Measurements from ENCODE around the gene LRRC63. TPM values are rescaled to one million over a fixed set of nuclear protein-coding genes. Genes with fewer than 3 reads are reported as not detected.

Gene LRRC63
- total RNA-seq, 1 donor from 2014 or later, result 0.49 TPM

DNA sequence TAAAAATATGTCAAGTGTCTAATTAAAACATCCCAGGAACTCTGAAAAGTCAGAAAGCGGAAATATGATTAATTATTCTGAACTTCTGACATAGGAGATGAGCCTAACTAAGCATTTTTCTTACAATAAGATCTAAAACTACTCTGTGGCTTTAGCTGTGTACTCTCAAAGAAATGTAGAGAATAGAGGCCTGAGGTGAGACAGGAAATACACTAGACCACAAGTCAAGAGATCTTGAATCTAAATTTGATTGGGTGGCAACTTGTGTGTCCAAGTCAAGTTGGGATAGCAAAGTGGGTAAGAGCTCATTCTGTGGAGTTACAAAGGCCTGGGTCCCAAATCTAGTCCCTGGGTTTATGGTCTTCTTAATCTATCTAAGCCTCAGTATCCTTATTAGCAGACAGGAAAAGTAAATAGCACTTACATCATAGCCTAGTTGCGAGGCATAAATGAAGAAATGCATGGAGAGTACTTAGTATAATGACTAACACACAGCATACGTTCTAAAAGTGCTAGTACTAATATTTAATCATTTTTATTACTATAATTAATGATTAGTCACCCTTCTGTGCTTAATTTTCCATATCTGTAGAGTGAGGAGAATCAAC, 9.4 kb upstream of the LRRC63 start:
- no peak for DNase-seq (ENCODE audit: extremely low spot score in 2 of 2)
- Histone ChIP-seq H3K27ac (no peak overlapping the region), H3K4me1 (no peaks in the 10 kb centered on the region), H3K4me3 (no peak overlapping the region), H3K9me3 (no peaks in the 10 kb centered on the region), H3K27me3 (no peaks in the 10 kb centered on the region), H3K36me3 (no peaks in the 10 kb centered on the region)
- intact Hi-C loops (cut with DNase I), result no loop called here
- TF ChIP-seq, protein P1, sequence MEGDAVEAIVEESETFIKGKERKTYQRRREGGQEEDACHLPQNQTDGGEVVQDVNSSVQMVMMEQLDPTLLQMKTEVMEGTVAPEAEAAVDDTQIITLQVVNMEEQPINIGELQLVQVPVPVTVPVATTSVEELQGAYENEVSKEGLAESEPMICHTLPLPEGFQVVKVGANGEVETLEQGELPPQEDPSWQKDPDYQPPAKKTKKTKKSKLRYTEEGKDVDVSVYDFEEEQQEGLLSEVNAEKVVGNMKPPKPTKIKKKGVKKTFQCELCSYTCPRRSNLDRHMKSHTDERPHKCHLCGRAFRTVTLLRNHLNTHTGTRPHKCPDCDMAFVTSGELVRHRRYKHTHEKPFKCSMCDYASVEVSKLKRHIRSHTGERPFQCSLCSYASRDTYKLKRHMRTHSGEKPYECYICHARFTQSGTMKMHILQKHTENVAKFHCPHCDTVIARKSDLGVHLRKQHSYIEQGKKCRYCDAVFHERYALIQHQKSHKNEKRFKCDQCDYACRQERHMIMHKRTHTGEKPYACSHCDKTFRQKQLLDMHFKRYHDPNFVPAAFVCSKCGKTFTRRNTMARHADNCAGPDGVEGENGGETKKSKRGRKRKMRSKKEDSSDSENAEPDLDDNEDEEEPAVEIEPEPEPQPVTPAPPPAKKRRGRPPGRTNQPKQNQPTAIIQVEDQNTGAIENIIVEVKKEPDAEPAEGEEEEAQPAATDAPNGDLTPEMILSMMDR (IDR thresholded peaks at IDR 0.05), result no peak
- no peak for TF ChIP-seq POLR2A (IDR thresholded peaks at IDR 0.05)
- TF ChIP-seq POLR2AphosphoS5 (IDR thresholded peaks at IDR 0.05; ENCODE audit: insufficient read depth in 1 of 2, low read depth in 1 of 2), result no peak

DNA sequence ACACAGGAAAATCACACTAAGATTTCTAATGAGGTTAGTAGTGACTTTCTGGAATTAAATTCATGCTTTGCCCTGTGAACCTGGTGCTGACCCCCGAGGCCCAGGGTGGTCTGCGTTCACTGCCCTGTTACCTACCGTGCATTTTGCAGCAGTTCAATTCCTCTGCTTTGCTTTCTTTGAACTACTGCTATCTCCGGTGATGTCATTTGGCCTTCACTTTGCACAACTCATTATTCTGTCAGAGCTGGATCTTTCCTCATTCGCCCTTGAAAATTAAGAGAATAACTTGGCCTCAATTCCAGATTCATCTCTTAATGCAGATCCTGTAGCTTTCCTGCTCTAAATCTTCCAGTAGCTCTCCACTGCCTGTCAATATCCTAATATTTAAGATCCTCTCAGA, 8.8 kb upstream of the LRRC63 start:
- Histone ChIP-seq H3K27ac (no peak overlapping the region), H3K9me3 (no peaks in the 10 kb centered on the region), H3K4me1 (no peaks in the 10 kb centered on the region), H3K27me3 (no peaks in the 10 kb centered on the region), H3K4me3 (no peak overlapping the region), H3K36me3 (no peaks in the 10 kb centered on the region)
- TF ChIP-seq, protein P1 (IDR thresholded peaks at IDR 0.05), result no peak
- TF ChIP-seq POLR2A (IDR thresholded peaks at IDR 0.05) (no peak), POLR2AphosphoS5 (IDR thresholded peaks at IDR 0.05; ENCODE audit: insufficient read depth in 1 of 2, low read depth in 1 of 2) (no peak)
- no peak for DNase-seq (ENCODE audit: extremely low spot score in 2 of 2)
- intact Hi-C loops (cut with DNase I), result no loop called here

DNA sequence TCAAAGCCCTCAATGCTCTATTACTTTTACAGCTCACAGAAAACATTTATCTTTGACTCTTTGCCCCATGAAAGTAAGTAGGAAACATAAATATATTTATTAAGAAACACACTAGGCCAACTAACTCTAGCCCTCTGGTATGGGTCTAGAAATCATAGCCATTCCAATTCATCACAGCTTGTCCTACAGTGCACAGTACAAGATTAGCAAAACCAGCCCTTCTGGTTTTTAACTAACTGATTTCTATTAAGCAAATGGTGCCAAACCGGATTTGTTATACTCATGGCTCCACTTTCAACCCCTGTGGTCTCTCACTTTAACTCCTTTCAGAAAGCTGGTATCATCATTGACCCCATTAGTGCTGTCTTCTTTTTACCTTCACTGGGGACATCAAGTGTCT, 5.6 kb upstream of the LRRC63 start:
- intact Hi-C loops (cut with DNase I), result no loop called here
- H3K36me3 ChIP-seq, result no peaks in the 10 kb centered on the region
- no peak for DNase-seq (ENCODE audit: extremely low spot score in 2 of 2)
- H3K4me3 ChIP-seq, result no peak overlapping the region
- no peak overlapping the region for H3K27ac ChIP-seq
- TF ChIP-seq, protein P1 (IDR thresholded peaks at IDR 0.05), result no peak
- TF ChIP-seq POLR2AphosphoS5 (IDR thresholded peaks at IDR 0.05; ENCODE audit: insufficient read depth in 1 of 2, low read depth in 1 of 2) (no peak), POLR2A (IDR thresholded peaks at IDR 0.05) (no peak)
- H3K4me1 ChIP-seq, result no peaks in the 10 kb centered on the region
- H3K9me3 ChIP-seq, result no peaks in the 10 kb centered on the region
- H3K27me3 ChIP-seq, result no peaks in the 10 kb centered on the region

DNA sequence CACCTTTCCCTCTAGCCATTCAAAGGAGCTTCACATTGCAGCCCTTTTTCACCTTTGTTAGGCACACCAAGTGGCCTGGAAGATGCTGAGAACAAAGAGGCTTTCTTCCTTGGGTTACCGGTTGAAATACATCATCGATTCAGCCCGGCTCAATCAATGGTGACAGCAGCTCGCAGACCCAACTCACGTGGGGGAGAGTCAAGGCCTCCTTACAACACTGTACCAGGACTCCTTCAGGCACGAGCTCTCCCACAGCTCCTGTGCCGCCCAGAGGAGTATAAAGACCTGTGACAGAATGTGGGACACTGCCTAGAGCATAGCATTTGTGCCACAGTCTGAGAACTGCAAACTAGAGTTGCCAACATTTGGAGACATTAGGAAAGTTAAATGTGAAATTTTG, 3.9 kb upstream of the LRRC63 start:
- no peaks in the 10 kb centered on the region for H3K36me3 ChIP-seq
- peaks cover 5% of the 10 kb centered on the region for H3K4me1 ChIP-seq
- no peaks in the 10 kb centered on the region for H3K27me3 ChIP-seq
- no peak overlapping the region for H3K27ac ChIP-seq
- no peak overlapping the region for H3K4me3 ChIP-seq
- TF ChIP-seq, protein P1 (IDR thresholded peaks at IDR 0.05), result no peak
- TF ChIP-seq POLR2A (IDR thresholded peaks at IDR 0.05) (no peak), POLR2AphosphoS5 (IDR thresholded peaks at IDR 0.05; ENCODE audit: insufficient read depth in 1 of 2, low read depth in 1 of 2) (no peak)
- no peak for DNase-seq (ENCODE audit: extremely low spot score in 2 of 2)
- no peaks in the 10 kb centered on the region for H3K9me3 ChIP-seq
- intact Hi-C loops (cut with DNase I), result no loop called here

DNA sequence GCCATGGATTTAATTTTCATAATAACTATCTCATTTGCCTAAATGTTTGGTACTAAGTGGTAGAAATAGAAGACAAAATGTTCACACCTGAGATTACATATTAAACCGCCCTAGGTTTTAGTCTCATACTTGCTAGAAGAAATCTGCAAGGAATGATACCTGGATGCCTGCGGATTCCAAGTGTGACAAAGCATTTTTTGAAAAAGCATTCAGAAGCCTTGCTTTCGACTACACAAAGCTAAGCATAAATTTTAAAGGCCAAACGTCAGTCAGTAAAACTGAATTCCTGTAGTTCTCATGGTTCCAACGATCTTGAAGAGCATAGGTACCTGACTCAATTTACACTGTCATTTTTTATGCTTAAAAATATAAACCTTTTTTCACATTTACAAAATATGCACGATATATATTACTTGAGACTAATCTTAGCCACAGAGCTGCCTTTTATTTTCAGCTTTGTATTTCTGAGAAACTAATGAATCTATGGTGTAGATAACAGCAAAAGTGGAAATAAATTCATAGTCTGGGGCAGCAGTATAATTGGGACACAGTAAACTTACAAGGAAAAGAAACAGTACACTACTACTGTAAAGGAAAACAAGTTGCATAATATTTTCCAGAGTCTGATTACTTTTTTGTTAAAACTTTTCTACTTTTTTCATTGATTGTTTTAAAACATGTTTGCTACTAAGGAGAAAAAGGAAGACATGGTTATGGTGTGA, 1.2 kb upstream of the LRRC63 start:
- intact Hi-C loops (cut with DNase I), result no loop called here
- H3K27ac ChIP-seq, result no peak overlapping the region

More for the DNA sequence above, 1.2 kb upstream of the LRRC63 start:
- DNase-seq (ENCODE audit: extremely low spot score in 2 of 2), result no peak
- peak overlapping the region in 1 of 2 donors; percentile 46 for H3K4me3 ChIP-seq
- TF ChIP-seq POLR2A (IDR thresholded peaks at IDR 0.05) (no peak), POLR2AphosphoS5 (IDR thresholded peaks at IDR 0.05; ENCODE audit: insufficient read depth in 1 of 2, low read depth in 1 of 2) (no peak)
- TF ChIP-seq, protein P1 (IDR thresholded peaks at IDR 0.05), result no peak
- no peaks in the 10 kb centered on the region for H3K9me3 ChIP-seq
- H3K36me3 ChIP-seq, result no peaks in the 10 kb centered on the region
- H3K4me1 ChIP-seq, result peaks cover 5% of the 10 kb centered on the region
- no peaks in the 10 kb centered on the region for H3K27me3 ChIP-seq
